GM13977 (cell line): ENCODE results near the gene TXNRD1.

ENCODE experiments used
- DNase-seq: peaks from one replicate; pipeline ENCODE4 v3.0.0; 2012; ENCODE audit warnings: low spot score
- in situ Hi-C: fragments of 300-500 bp; cut with MboI; formaldehyde crosslinking; loops from one replicate; pipeline ENCODE4 v1.12.0; 2022; ENCODE audit warnings: low sequenced_read_pairs, low pct_unique_long_range_greater_than_20kb, mixed read lengths, inconsistent platforms; ENCODE audit not compliant: unreplicated experiment
- TF ChIP-seq, protein P1 (sequence below): IDR thresholded peaks from 2 replicates; pipeline ENCODE4 v1.5.1; 2012; ENCODE audit warnings: mild to moderate bottlenecking, control low read depth; ENCODE audit not compliant: insufficient read depth; ENCODE audit errors: extremely low read depth, missing control alignments

TXNRD1 gene

GRCh38 chr12:104355630-104356029 lies 140.1 kb downstream of the TXNRD1 start:
- in situ Hi-C loops = no loop called here
- TF ChIP-seq, protein P1, sequence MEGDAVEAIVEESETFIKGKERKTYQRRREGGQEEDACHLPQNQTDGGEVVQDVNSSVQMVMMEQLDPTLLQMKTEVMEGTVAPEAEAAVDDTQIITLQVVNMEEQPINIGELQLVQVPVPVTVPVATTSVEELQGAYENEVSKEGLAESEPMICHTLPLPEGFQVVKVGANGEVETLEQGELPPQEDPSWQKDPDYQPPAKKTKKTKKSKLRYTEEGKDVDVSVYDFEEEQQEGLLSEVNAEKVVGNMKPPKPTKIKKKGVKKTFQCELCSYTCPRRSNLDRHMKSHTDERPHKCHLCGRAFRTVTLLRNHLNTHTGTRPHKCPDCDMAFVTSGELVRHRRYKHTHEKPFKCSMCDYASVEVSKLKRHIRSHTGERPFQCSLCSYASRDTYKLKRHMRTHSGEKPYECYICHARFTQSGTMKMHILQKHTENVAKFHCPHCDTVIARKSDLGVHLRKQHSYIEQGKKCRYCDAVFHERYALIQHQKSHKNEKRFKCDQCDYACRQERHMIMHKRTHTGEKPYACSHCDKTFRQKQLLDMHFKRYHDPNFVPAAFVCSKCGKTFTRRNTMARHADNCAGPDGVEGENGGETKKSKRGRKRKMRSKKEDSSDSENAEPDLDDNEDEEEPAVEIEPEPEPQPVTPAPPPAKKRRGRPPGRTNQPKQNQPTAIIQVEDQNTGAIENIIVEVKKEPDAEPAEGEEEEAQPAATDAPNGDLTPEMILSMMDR = no peak
- no peak for DNase-seq

DNA sequence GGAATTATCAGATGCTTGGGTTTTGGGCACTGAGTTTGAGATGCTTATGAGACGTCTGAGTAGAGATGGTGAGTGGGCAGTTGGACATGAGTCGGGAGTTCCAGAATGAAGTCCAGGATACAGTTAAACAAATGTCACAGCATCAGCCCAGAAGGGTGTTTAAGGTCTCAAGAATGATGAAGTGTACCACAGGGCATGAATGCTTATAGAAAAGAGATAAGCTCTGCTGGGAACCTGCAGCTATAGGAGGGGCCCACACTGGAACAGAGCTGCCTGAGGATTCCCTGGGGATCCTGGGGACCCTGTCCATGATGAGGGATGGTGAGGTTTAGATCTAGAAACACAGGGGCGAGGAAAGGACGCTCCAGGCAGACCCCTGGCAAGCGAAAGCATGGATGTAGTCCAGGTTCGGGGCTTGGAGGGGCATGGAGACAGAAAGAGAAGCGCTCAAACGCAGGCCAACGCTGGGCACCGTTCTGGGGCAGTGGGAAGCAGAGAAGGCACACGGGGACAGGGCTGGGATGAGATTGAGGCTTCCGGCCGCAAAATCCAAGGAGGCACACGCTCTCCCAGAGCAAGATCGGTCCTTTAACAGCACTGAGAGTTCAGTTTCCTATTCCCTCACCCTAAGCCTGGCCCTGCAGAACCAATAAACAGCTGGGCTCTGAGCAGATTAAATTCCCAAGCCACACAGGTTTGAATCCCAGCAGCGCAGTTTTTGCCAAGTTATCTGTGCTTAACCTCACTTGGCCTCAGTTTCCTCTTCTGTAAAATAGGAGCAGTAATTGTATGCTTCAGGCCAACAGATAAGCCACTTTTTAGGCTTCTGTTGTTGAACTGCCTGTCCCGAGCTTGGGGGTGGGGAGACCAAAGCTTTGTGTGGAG lies 140.9 kb downstream of the TXNRD1 start:
- no peak for DNase-seq
- TF ChIP-seq, protein P1 = no peak
- in situ Hi-C loops = no loop called here

GRCh38 chr12:104357421-104357952 lies 141.9 kb downstream of the TXNRD1 start:
- TF ChIP-seq, protein P1 = no peak
- no peak for DNase-seq
- in situ Hi-C loops = no loop called here

DNA sequence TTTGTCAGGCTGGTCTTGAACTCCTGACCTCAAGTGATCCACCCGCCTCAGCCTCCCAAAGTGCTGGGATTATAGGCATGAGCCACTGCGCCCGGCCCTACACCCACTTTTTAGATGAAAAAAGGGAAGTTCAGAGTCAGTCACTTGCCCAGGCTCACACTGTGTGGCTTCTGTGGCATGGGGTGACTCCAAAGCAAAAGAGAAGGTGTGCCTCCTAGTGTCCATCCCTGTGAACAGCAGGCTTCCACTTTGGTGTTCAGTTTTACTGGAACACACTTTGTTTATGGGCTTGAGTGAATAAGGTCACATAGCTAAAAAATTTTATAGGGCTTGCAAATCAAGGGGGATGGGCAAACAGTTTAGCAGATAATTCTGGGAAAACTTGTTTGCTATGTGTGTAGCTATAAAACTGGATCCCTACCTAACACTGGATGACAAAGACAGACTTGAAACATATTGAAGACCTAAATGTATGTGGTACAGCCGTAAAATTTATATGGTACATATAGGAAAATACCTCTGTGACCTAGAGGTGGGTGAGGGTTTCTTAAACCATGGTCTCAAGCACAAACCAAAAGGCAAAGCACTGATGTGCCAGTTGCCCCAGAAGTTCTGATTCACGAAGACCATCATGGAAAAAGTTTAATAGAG lies 142.9 kb downstream of the TXNRD1 start:
- peak; percentile 80 for DNase-seq
- TF ChIP-seq, protein P1 = peak; percentile 93
- in situ Hi-C loops = no loop called here

DNA sequence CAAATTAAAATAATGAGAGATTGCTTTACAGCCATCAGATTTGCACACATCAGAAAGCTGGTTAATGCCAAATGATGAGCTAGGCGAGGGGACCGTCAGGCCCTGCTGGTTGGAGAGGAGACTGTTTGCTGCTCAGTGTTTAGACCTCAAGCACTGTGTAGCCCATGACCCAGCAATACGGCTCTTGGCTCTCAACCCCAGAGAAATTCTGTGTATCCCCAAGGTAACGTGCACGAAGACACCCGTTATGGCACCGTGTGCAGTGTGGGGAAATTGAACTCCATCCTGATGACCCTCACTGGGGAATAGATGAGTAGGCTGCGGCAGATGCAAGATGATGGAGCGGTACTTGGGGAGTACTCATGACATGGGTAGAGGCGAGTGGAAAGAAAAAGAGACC lies 143.6 kb downstream of the TXNRD1 start:
- TF ChIP-seq, protein P1 = no peak
- in situ Hi-C loops = no loop called here
- DNase-seq = no peak

DNA sequence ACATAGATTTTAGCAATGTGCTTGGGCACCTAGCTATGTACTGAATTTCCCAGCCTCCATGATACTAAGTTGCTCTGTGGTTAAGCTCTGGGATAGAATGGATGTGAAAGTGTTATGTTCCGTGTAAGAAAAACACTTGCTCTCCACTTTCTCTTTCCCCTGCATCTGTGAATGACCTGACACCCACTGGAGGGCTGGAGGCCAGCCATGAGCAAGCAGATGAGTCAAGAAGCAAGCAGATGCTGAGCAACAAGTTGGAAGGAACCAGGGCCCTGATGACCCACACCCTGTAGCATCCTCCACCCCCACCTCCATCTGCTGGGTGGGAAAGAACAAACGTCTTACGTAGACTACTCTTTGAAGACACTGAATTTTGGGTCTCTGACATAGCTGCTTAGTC lies 144.6 kb downstream of the TXNRD1 start:
- no peak for DNase-seq
- in situ Hi-C loops = no loop called here
- TF ChIP-seq, protein P1 = no peak
